GM19455 (cell line): Measurements from ENCODE around the gene LETM1.

Source experiments
- ATAC-seq: cut with Tn5 transposase; IDR thresholded peaks from one replicate; pipeline ENCODE4 v1.9.1; 2021; ENCODE audit not compliant: unreplicated experiment

LETM1 gene

DNA sequence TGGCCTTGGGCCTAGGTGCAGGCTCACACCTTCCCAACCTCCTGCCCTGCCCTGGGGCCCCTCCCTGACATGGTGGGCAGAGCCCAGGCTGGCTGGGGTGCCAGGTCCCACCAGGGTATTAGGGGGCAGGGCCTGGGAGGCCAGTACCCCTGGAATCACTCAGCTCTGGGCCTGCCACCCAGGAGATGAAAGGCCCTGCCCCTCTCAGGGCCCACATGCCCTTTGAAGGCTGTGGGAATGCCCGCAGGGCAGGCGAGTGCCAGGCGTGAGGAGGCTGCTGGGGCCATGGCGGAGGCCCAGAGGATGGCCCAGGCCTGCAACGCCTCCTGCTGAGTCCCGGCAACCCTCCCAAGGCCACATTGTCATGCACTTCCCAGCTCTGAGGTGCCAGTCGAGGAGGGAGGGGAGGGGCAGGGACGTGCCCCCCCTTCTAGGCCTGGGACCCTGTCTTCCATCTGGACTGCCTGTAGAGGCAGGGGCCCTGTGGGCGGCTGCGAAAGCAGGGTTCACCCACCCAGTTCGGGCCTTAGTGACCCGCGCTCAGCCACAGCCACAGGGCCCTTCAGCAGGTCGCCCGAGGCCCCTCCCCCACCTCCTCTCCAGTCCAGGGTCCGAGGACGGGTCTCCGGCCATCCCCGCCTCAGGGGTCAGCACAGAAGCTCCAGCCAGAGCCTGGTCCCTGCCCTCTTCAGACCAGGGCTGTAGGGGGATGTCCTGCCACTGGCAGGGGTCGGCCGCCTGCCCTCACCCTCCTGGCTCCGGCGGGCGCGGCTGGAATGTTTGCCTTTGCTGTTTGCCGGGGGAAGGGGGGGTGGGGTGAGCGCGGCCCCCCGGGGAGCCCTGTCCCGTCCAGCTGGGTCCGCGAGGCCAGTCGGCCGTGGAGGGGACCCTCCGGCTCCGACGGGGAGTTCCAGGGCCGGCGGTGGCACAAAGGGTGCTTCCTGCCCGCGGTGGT, 89.6 kb downstream of the LETM1 start:
- no peak for ATAC-seq

DNA sequence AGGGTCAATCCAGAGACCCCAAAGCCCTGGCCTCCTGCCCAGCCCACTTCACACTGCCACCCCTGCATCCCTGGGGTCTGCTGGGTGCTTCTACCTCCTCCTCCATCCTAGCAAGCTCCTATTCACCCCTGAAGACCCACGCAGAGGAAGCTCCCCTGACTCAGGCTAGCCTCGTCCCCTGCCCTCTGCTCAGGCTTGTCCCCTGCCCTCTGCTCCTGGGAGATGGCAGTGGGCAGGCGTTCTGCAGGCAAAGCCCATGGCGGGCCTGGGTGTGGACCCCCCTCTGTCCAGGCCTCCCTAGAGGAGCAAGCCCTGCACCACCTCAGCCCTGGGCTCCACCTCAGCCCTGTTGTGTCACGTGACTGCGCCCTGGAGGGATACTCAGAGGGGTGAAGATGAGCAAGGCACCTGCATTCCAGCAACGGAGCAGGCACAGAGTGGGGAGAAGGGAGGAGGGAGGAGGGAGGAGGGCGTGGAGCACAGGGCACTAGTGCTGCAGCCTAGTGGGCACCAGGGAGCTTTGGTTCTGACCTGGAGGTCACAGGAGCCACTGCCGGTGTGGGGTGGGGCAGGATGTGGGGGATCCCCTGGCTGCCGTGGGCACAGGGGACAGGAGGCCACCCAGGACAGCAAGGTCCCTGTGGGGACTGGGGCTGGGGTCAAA, 90.4 kb downstream of the LETM1 start:
- no peak for ATAC-seq

- no peak for ATAC-seq
Measured at GRCh38 chr4:1764670-1765069, 91.3 kb downstream of the LETM1 start.

- no peak for ATAC-seq
Measured at GRCh38 chr4:1763550-1764080, 92.3 kb downstream of the LETM1 start.

GRCh38 chr4:1763070-1763549, 92.8 kb downstream of the LETM1 start:
- no peak for ATAC-seq

GRCh38 chr4:1762264-1763010, 93.5 kb downstream of the LETM1 start:
- no peak for ATAC-seq
